22Rv1 (cell line): ENCODE measurements around the gene TMEM179B.

Source experiments
- ZFX ChIP-seq: fragments of 450-650 bp; IDR thresholded peaks from 2 replicates; pipeline ENCODE4 v1.6.1; 2017; ENCODE audit warnings: antibody characterized with exemption, borderline replicate concordance
- TF ChIP-seq, protein P1 (sequence below): fragments of 450-650 bp; IDR thresholded peaks from 2 replicates; pipeline ENCODE4 v1.5.1; 2017; ENCODE audit warnings: mild to moderate bottlenecking

GRCh38 chr11:62794201-62794775 lies 7.1 kb downstream of the TMEM179B start:
- TF ChIP-seq, protein P1, sequence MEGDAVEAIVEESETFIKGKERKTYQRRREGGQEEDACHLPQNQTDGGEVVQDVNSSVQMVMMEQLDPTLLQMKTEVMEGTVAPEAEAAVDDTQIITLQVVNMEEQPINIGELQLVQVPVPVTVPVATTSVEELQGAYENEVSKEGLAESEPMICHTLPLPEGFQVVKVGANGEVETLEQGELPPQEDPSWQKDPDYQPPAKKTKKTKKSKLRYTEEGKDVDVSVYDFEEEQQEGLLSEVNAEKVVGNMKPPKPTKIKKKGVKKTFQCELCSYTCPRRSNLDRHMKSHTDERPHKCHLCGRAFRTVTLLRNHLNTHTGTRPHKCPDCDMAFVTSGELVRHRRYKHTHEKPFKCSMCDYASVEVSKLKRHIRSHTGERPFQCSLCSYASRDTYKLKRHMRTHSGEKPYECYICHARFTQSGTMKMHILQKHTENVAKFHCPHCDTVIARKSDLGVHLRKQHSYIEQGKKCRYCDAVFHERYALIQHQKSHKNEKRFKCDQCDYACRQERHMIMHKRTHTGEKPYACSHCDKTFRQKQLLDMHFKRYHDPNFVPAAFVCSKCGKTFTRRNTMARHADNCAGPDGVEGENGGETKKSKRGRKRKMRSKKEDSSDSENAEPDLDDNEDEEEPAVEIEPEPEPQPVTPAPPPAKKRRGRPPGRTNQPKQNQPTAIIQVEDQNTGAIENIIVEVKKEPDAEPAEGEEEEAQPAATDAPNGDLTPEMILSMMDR: no peak
- no peak for TF ChIP-seq ZFX
